Measurements from ENCODE around the gene VTI1A. TPM values are rescaled to one million over a fixed set of nuclear protein-coding genes. Genes with fewer than 3 reads are reported as not detected.

Gene VTI1A
- total and polyA plus RNA-seq, 9 of the 15 experiments (the other 6 are each of a cell fraction or from before 2014, with no cell fraction given), result 9.3 to 21.4 (median 16.0) TPM

GRCh38 chr10:112631501-112632400 lies 184.7 kb downstream of the VTI1A start:
- no peaks in the 10 kb centered on the region for H4K20me1 ChIP-seq (replicated peaks; ENCODE audit: control insufficient read depth, insufficient read depth, low read length)
- no peak overlapping the region for H3K27ac ChIP-seq (ENCODE audit: extremely low read depth, low read depth, low read length)
- in situ Hi-C loops (cut with MboI), result no loop called here
- no peak overlapping the region for H3K9ac ChIP-seq (ENCODE audit: insufficient read depth in 1 of 2, low read depth in 2 of 2, low read length in 2 of 2)
- no peaks in the 10 kb centered on the region for H3K9me3 ChIP-seq (replicated peaks; ENCODE audit: control insufficient read depth, insufficient read depth, low read depth, low read length)
- no peak overlapping the region for H3K4me3 ChIP-seq
- CTCF ChIA-PET (ENCODE audit: low intra/inter-chr PET ratio), result no interaction called here
- no peaks in the 10 kb centered on the region for H3K9me1 ChIP-seq (ENCODE audit: control insufficient read depth, insufficient read depth, low read length)
- H3K27me3 ChIP-seq (ENCODE audit: control insufficient read depth in 2 of 2, insufficient read depth in 2 of 2, low read length in 2 of 2), result no peaks in the 10 kb centered on the region
- H2AFZ ChIP-seq (ENCODE audit: low read depth, low read length), result no peak overlapping the region
- 67% methylated on average over 8 of the region's 8 CpGs for WGBS (ENCODE audit: insufficient coverage, low coverage, missing lambda C conversion rate)
- H3K4me2 ChIP-seq (ENCODE audit: insufficient read depth, low read length), result no peak overlapping the region
- DNase-seq (ENCODE audit: extremely low read depth in 1 of 4, low spot score in 3 of 4) (no peak), FAIRE-seq (no peak), ATAC-seq (no peak)
- no TSS peak for BruUV-seq (replicated peaks)
- no peaks in the 10 kb centered on the region for H3K79me2 ChIP-seq (ENCODE audit: control insufficient read depth, insufficient read depth, low read length)
- POLR2A ChIA-PET, result interaction anchor here (0.6 kb wide), 1 partner anchor 9 kb away, joined by 3 read pairs; no protein-coding TSS in a partner anchor
- no peaks in the 10 kb centered on the region for H3K36me3 ChIP-seq (ENCODE audit: control insufficient read depth, insufficient read depth, low read length)
- 0 out of 2 replicates have a peak, but pooled peaks have one; percentile 5 for TF ChIP-seq C11orf30 (IDR thresholded peaks at IDR 0.05; ENCODE audit: low read depth)
- TF ChIP-seq BDP1 (IDR thresholded peaks at IDR 0.05; ENCODE audit: insufficient read depth, insufficient read length), result no peak
- intact Hi-C loops (cut with micrococcal nuclease), result no loop called here
- no peaks in the 10 kb centered on the region for H3K4me1 ChIP-seq (replicated peaks in 1 of 2; ENCODE audit: control insufficient read depth in 2 of 2, insufficient read depth in 2 of 2, low read length in 2 of 2)

DNA sequence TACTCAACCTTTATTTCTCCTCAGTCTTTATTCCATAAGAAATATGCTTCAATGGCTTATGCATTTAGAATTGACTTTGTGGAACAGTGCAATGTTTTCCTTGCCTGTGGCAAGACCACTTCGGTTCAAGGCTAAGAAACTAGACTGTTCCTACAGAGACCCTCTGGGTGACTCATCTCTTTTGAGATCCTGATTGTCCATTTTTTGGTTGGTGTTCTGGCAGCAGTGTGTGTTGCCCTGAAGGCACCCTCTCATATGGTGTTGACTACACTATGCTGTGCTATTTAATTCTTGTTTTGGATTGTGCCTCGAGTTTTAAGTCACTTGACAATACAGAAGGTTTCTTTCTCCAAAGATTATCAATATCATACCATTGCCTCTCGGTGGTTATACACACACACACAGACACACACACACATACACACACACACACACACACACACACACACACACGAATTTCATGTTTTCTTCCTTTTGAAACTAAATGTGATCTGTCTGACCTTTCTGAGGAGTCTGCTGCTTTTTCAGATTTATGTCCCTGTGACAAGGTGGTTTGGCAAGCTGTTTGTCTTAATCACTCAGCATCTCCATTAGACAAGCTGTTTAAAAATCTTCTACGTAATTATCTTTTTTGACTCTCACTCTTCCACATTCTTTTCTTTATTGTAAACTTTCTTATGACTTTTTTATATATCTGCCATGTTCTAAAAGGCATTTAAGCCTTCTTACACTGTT lies 187.2 kb downstream of the VTI1A start:
- H3K9me3 ChIP-seq (replicated peaks; ENCODE audit: control insufficient read depth, insufficient read depth, low read depth, low read length), result no peaks in the 10 kb centered on the region
- no TSS peak for BruUV-seq (replicated peaks)
- H3K9me1 ChIP-seq (ENCODE audit: control insufficient read depth, insufficient read depth, low read length), result no peaks in the 10 kb centered on the region
- H3K27ac ChIP-seq (ENCODE audit: extremely low read depth, low read depth, low read length), result no peak overlapping the region
- in situ Hi-C loops (cut with MboI) (no loop called here), intact Hi-C loops (cut with micrococcal nuclease) (no loop called here)
- POLR2A ChIA-PET, result no interaction called here
- CTCF ChIA-PET (ENCODE audit: low intra/inter-chr PET ratio), result no interaction called here
- no peak for FAIRE-seq
- H3K9ac ChIP-seq (ENCODE audit: insufficient read depth in 1 of 2, low read depth in 2 of 2, low read length in 2 of 2), result no peak overlapping the region
- H2AFZ ChIP-seq (ENCODE audit: low read depth, low read length), result no peak overlapping the region
- TF ChIP-seq ELK1 (CRISPR knock-in tag; IDR thresholded peaks at IDR 0.05) (no peak), BCOR (IDR thresholded peaks at IDR 0.05) (no peak), MEIS2 (IDR thresholded peaks at IDR 0.05; ENCODE audit: partially characterized antibody) (peak; percentile 80)
- TF ChIP-seq, protein P1, sequence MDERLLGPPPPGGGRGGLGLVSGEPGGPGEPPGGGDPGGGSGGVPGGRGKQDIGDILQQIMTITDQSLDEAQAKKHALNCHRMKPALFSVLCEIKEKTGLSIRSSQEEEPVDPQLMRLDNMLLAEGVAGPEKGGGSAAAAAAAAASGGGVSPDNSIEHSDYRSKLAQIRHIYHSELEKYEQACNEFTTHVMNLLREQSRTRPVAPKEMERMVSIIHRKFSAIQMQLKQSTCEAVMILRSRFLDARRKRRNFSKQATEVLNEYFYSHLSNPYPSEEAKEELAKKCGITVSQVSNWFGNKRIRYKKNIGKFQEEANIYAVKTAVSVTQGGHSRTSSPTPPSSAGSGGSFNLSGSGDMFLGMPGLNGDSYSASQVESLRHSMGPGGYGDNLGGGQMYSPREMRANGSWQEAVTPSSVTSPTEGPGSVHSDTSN (CRISPR knock-in tag; IDR thresholded peaks at IDR 0.05; ENCODE audit: low read depth), result no peak
- TF ChIP-seq, protein P1 (tag; conservative IDR thresholded peaks at IDR 0.05; ENCODE audit: low read depth), result peak; percentile 91
- H3K27me3 ChIP-seq (ENCODE audit: control insufficient read depth in 2 of 2, insufficient read depth in 2 of 2, low read length in 2 of 2), result no peaks in the 10 kb centered on the region
- H3K4me2 ChIP-seq (ENCODE audit: insufficient read depth, low read length), result no peak overlapping the region
- no peaks in the 10 kb centered on the region for H3K36me3 ChIP-seq (ENCODE audit: control insufficient read depth, insufficient read depth, low read length)
- H3K4me3 ChIP-seq, result no peak overlapping the region
- no peaks in the 10 kb centered on the region for H3K4me1 ChIP-seq (replicated peaks in 1 of 2; ENCODE audit: control insufficient read depth in 2 of 2, insufficient read depth in 2 of 2, low read length in 2 of 2)
- no peaks in the 10 kb centered on the region for H4K20me1 ChIP-seq (replicated peaks; ENCODE audit: control insufficient read depth, insufficient read depth, low read length)
- no peaks in the 10 kb centered on the region for H3K79me2 ChIP-seq (ENCODE audit: control insufficient read depth, insufficient read depth, low read length)
- ATAC-seq, result no peak
- no peak for DNase-seq (ENCODE audit: extremely low read depth in 1 of 4, low spot score in 3 of 4)
- 39% methylated on average over 3 of the region's 5 CpGs for WGBS (ENCODE audit: insufficient coverage, low coverage, missing lambda C conversion rate)

Measured in K562 (cell line).